HG02973 (cell line): ENCODE data around the gene OR2Y1.
"Not testable (repeated sequence)": the region's sequence is repeated elsewhere in the genome, so short reads cannot be mapped to it uniquely, and the experiment has no call there.

Experiments
- ATAC-seq: cut with Tn5 transposase; IDR thresholded peaks from one replicate; pipeline ENCODE4 v1.9.1; 2021; ENCODE audit warnings: moderate library complexity; ENCODE audit not compliant: unreplicated experiment

The OR2Y1 gene

GRCh38 chr5:180740953-180741352, 1.1 kb upstream of the OR2Y1 start:
- ATAC-seq = not testable (repeated sequence)

- ATAC-seq = no peak
Measured at GRCh38 chr5:180739271-180739670, 587 bp downstream of the OR2Y1 start.

- no peak for ATAC-seq
Measured at GRCh38 chr5:180736536-180736935, 3.3 kb downstream of the OR2Y1 start.

- no peak for ATAC-seq
Measured at GRCh38 chr5:180724944-180725343, 14.9 kb downstream of the OR2Y1 start.

GRCh38 chr5:180723936-180724335, 15.9 kb downstream of the OR2Y1 start:
- no peak for ATAC-seq

- ATAC-seq = no peak
Measured at GRCh38 chr5:180720486-180720885, 19.4 kb downstream of the OR2Y1 start.

- no peak for ATAC-seq
Measured at GRCh38 chr5:180719781-180720180, 20.1 kb downstream of the OR2Y1 start.

GRCh38 chr5:180718810-180719453, 20.9 kb downstream of the OR2Y1 start:
- no peak for ATAC-seq

- peak; percentile 62 for ATAC-seq
Measured at GRCh38 chr5:180717989-180718388, 21.9 kb downstream of the OR2Y1 start.

GRCh38 chr5:180704362-180704761, 35.5 kb downstream of the OR2Y1 start:
- ATAC-seq = no peak

GRCh38 chr5:180703912-180704311, 35.9 kb downstream of the OR2Y1 start:
- ATAC-seq = no peak

- not testable (repeated sequence) for ATAC-seq
Measured at GRCh38 chr5:180703371-180703770, 36.5 kb downstream of the OR2Y1 start.

- not testable (repeated sequence) for ATAC-seq
Measured at GRCh38 chr5:180700440-180700839, 39.4 kb downstream of the OR2Y1 start.

GRCh38 chr5:180699042-180699441, 40.8 kb downstream of the OR2Y1 start:
- no peak for ATAC-seq

GRCh38 chr5:180696116-180696515, 43.7 kb downstream of the OR2Y1 start:
- no peak for ATAC-seq

- ATAC-seq = no peak
Measured at GRCh38 chr5:180692429-180692828, 47.4 kb downstream of the OR2Y1 start.

- ATAC-seq = no peak
Measured at GRCh38 chr5:180691046-180691445, 48.8 kb downstream of the OR2Y1 start.

- no peak for ATAC-seq
Measured at GRCh38 chr5:180690562-180690961, 49.3 kb downstream of the OR2Y1 start.

GRCh38 chr5:180689775-180690174, 50.1 kb downstream of the OR2Y1 start:
- no peak for ATAC-seq
